ES-I3 (cell line): ENCODE results near the gene DMD.

Source experiments
- H3K36me3 ChIP-seq: 2 replicates; pipeline ENCODE4 v1.6.1; 2013; ENCODE audit warnings: mild to moderate bottlenecking, low read length, control low read depth, moderate library complexity; ENCODE audit not compliant: insufficient read depth
- H3K4me1 ChIP-seq: 2 replicates; pipeline ENCODE4 v1.6.1; 2013; ENCODE audit warnings: mild to moderate bottlenecking, control low read depth, low read length; ENCODE audit not compliant: insufficient read depth
- H3K9ac ChIP-seq: 2 replicates; pipeline ENCODE4 v1.6.1; 2013; ENCODE audit warnings: low read depth, mild to moderate bottlenecking, low read length, moderate library complexity
- H3K9me3 ChIP-seq: 2 replicates; pipeline ENCODE4 v1.6.1; 2013; ENCODE audit warnings: mild to moderate bottlenecking, low read length, moderate library complexity; ENCODE audit not compliant: control insufficient read depth, insufficient read depth

Gene DMD

GRCh38 chrX:31136144-31136611 is 2075.2 kb downstream of the DMD start:
- H3K9ac ChIP-seq = no peak overlapping the region
- H3K4me1 ChIP-seq = peaks cover 11% of the 10 kb centered on the region
- H3K36me3 ChIP-seq = no peaks in the 10 kb centered on the region
- peaks cover 6% of the 10 kb centered on the region; the same call in 1 of the 2 replicates for H3K9me3 ChIP-seq

- H3K36me3 ChIP-seq = no peaks in the 10 kb centered on the region; the same call in 1 of the 2 replicates
These were observed 2078.5 kb downstream of the DMD start for GRCh38 chrX:31132821-31133241.

GRCh38 chrX:31130457-31131220 is 2080.7 kb downstream of the DMD start:
- Histone ChIP-seq H3K9ac (no peak overlapping the region), H3K9me3 (no peaks in the 10 kb centered on the region), H3K36me3 (no peaks in the 10 kb centered on the region; the same call in 1 of the 2 replicates), H3K4me1 (peaks cover 3% of the 10 kb centered on the region; the same call in 1 of the 2 replicates)

More at GRCh38 chrX:31132821-31133241, 2078.5 kb downstream of the DMD start:
- Histone ChIP-seq H3K9ac (no peak overlapping the region), H3K4me1 (peaks cover 11% of the 10 kb centered on the region), H3K9me3 (peaks cover 1% of the 10 kb centered on the region; the same call in 1 of the 2 replicates)

- H3K9me3 ChIP-seq = no peaks in the 10 kb centered on the region
- H3K36me3 ChIP-seq = no peaks in the 10 kb centered on the region; the same call in 1 of the 2 replicates
- no peaks in the 10 kb centered on the region for H3K4me1 ChIP-seq
- H3K9ac ChIP-seq = no peak overlapping the region
These were observed 2082.5 kb downstream of the DMD start for GRCh38 chrX:31128855-31129254.

GRCh38 chrX:31127716-31128115 is 2083.6 kb downstream of the DMD start:
- Histone ChIP-seq H3K9ac (no peak overlapping the region), H3K36me3 (no peaks in the 10 kb centered on the region; the same call in 1 of the 2 replicates)

GRCh38 chrX:31126205-31126604 is 2085.1 kb downstream of the DMD start:
- Histone ChIP-seq H3K9ac (no peak overlapping the region), H3K36me3 (no peaks in the 10 kb centered on the region; the same call in 1 of the 2 replicates), H3K9me3 (no peaks in the 10 kb centered on the region), H3K4me1 (no peaks in the 10 kb centered on the region)

More at GRCh38 chrX:31127716-31128115, 2083.6 kb downstream of the DMD start:
- H3K9me3 ChIP-seq = no peaks in the 10 kb centered on the region
- no peaks in the 10 kb centered on the region for H3K4me1 ChIP-seq

- Histone ChIP-seq H3K36me3 (no peaks in the 10 kb centered on the region; the same call in 1 of the 2 replicates), H3K4me1 (no peaks in the 10 kb centered on the region), H3K9ac (no peak overlapping the region), H3K9me3 (no peaks in the 10 kb centered on the region)
These were observed 2086.8 kb downstream of the DMD start for GRCh38 chrX:31124536-31124935.

GRCh38 chrX:31123335-31123734 is 2088.0 kb downstream of the DMD start:
- no peaks in the 10 kb centered on the region for H3K9me3 ChIP-seq
- no peak overlapping the region for H3K9ac ChIP-seq
- H3K36me3 ChIP-seq = no peaks in the 10 kb centered on the region; the same call in 1 of the 2 replicates
- H3K4me1 ChIP-seq = no peaks in the 10 kb centered on the region

- Histone ChIP-seq H3K36me3 (no peaks in the 10 kb centered on the region), H3K9me3 (no peaks in the 10 kb centered on the region), H3K4me1 (no peaks in the 10 kb centered on the region), H3K9ac (no peak overlapping the region)
These were observed 2094.1 kb downstream of the DMD start for GRCh38 chrX:31117266-31117665.

- H3K9me3 ChIP-seq = no peaks in the 10 kb centered on the region
- H3K9ac ChIP-seq = no peak overlapping the region
These were observed 2096.0 kb downstream of the DMD start for GRCh38 chrX:31115398-31115797.

GRCh38 chrX:31114858-31115257 is 2096.5 kb downstream of the DMD start:
- Histone ChIP-seq H3K9me3 (no peaks in the 10 kb centered on the region; the same call in 1 of the 2 replicates), H3K9ac (no peak overlapping the region), H3K4me1 (no peaks in the 10 kb centered on the region), H3K36me3 (no peaks in the 10 kb centered on the region)

More at GRCh38 chrX:31115398-31115797, 2096.0 kb downstream of the DMD start:
- no peaks in the 10 kb centered on the region for H3K4me1 ChIP-seq
- no peaks in the 10 kb centered on the region for H3K36me3 ChIP-seq

GRCh38 chrX:31112226-31112999 is 2098.9 kb downstream of the DMD start:
- Histone ChIP-seq H3K9me3 (no peaks in the 10 kb centered on the region; the same call in 1 of the 2 replicates), H3K4me1 (no peaks in the 10 kb centered on the region), H3K9ac (no peak overlapping the region), H3K36me3 (no peaks in the 10 kb centered on the region)

- no peaks in the 10 kb centered on the region; the same call in 1 of the 2 replicates for H3K9me3 ChIP-seq
- H3K36me3 ChIP-seq = no peaks in the 10 kb centered on the region
- H3K9ac ChIP-seq = no peak overlapping the region
- H3K4me1 ChIP-seq = no peaks in the 10 kb centered on the region
These were observed 2100.7 kb downstream of the DMD start for GRCh38 chrX:31110657-31111056.

GRCh38 chrX:31099536-31100090 is 2111.7 kb downstream of the DMD start:
- H3K9me3 ChIP-seq = no peaks in the 10 kb centered on the region
- H3K36me3 ChIP-seq = no peaks in the 10 kb centered on the region
- no peaks in the 10 kb centered on the region for H3K4me1 ChIP-seq
- H3K9ac ChIP-seq = no peak overlapping the region
